SJSA1 (cell line): ENCODE data around the gene ASCL2. TPM values are rescaled to one million over a fixed set of nuclear protein-coding genes. Genes with fewer than 3 reads are reported as not detected.

Source experiments
- DNase-seq, 2 experiments: peaks; one replicate each; pipeline ENCODE4 v3.0.0-alpha.2; 2015 to 2020; ENCODE audit warnings: low spot score in 2 of 2, low read depth in 1 of 2
- H3K27ac ChIP-seq: fragments of 250-450 bp; sonication (Bioruptor Pico); 2 replicates; pipeline ENCODE4 v1.5.1; 2020; ENCODE audit warnings: mild to moderate bottlenecking, moderate library complexity
- H3K27me3 ChIP-seq: fragments of 250-450 bp; sonication (Bioruptor Pico); replicated peaks from 2 replicates; pipeline ENCODE4 v1.5.1; 2020; ENCODE audit warnings: mild to moderate bottlenecking, moderate library complexity
- H3K36me3 ChIP-seq: fragments of 250-450 bp; sonication (Bioruptor Pico); 2 replicates; pipeline ENCODE4 v1.5.1; 2020; ENCODE audit warnings: mild to moderate bottlenecking
- H3K4me1 ChIP-seq: fragments of 250-450 bp; sonication (Bioruptor Pico); replicated peaks from 2 replicates; pipeline ENCODE4 v1.6.1; 2021; ENCODE audit warnings: mild to moderate bottlenecking
- H3K4me3 ChIP-seq: fragments of 250-450 bp; sonication (Bioruptor Pico); 2 replicates; pipeline ENCODE4 v1.5.1; 2020; ENCODE audit warnings: mild to moderate bottlenecking
- H3K9me3 ChIP-seq: fragments of 250-450 bp; sonication (Bioruptor Pico); replicated peaks from 2 replicates; pipeline ENCODE4 v1.5.1; 2020; ENCODE audit warnings: mild to moderate bottlenecking
- total RNA-seq: library from RNA; depleted of rRNA; stranded (reverse); fragments of >200 nt; shearing (Covaris generic); gene quantifications from 2 replicates; pipeline ENCODE4 v1.2.3, GENCODE V29; 2014

Gene ASCL2
- total RNA-seq, 1 experiment from 2014 or later: not detected

DNA sequence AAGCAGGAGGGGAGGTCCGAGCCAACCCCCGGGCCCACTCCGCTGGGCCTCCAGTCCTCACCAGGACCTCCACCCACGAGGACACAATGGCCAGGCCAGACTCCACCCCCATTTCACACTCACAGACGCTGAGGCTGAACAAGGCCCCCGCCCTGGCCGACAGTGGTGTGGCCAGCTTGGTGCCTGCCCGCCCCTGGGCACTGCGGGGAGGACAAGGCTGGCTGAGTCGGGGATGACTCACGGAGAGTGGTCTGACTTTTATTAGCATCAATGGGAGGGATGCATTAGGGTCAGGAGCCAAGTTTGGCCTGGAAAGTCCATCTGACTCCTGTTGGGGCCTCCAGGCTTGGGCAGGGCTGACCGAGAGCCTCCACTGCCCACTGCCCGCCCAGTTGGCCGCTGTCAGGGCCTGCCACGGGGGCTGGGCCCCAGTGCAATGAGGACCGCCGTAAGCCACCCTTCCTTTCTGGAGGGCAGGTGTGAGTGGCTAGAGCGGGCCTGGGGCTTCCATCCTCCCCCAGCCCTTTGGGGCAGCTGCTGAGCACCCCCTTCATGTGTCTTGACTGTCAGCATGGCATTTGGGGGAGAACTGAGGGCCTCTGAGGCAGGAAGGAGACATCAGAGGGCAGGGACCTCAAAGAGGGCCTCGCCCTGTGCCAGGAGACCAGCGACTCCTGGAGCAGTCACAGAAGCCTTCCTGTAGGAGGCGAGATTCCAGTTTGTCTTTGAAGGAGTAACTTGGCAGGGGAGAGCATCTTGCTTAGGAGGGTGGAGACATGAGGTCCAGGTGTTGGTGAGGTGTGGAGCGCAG is 42.0 kb upstream of the ASCL2 start:
- no peaks in the 10 kb centered on the region for H3K9me3 ChIP-seq
- no peaks in the 10 kb centered on the region for H3K36me3 ChIP-seq
- H3K4me3 ChIP-seq: no peak overlapping the region
- no peaks in the 10 kb centered on the region for H3K27me3 ChIP-seq
- H3K27ac ChIP-seq: peak overlapping the region; percentile 28
- peak; percentile 86 to 94 for DNase-seq
- peaks cover 68% of the 10 kb centered on the region for H3K4me1 ChIP-seq

DNA sequence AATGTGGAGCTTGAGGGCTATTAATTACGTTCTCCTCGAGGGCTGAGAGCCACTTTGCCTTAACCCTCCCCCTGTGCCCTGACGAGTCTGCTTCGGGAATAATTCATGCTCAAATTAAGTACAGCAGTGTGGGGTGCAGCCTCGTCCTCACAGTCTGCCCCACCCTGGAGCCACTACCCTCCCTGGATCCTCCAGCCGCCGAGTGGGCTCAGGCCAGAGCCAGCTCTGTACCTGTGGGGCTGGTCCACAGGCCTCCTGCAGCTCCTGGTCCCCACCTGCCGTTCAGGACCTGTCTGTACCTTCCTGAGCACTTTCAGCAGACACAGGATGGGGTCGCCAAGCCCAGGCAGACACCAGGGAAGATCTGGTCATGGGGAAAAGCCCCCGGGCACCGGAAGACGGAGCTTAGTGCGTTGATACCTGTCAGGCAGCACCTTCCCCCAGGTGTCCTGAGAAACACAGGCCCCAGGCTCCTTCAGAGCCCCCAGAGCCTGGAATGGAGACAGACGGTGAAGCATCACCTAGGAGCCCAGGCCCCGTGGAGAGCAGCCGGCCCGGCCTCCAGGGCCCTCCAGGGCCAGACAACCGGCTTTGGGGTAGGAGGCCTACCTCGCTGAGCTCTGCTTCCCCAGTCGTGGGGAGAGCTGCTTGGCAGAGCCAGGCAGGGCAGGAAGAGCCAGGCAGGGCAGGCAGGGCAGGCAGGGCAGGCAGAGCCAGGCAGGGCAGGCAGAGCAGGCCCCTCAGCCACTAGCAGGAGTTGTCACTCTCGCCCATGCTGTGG is 41.2 kb upstream of the ASCL2 start:
- Histone ChIP-seq H3K27me3 (no peaks in the 10 kb centered on the region), H3K9me3 (no peaks in the 10 kb centered on the region), H3K4me1 (peaks cover 76% of the 10 kb centered on the region), H3K27ac (peak overlapping the region; percentile 12), H3K36me3 (no peaks in the 10 kb centered on the region), H3K4me3 (no peak overlapping the region)
- DNase-seq: no peak

DNA sequence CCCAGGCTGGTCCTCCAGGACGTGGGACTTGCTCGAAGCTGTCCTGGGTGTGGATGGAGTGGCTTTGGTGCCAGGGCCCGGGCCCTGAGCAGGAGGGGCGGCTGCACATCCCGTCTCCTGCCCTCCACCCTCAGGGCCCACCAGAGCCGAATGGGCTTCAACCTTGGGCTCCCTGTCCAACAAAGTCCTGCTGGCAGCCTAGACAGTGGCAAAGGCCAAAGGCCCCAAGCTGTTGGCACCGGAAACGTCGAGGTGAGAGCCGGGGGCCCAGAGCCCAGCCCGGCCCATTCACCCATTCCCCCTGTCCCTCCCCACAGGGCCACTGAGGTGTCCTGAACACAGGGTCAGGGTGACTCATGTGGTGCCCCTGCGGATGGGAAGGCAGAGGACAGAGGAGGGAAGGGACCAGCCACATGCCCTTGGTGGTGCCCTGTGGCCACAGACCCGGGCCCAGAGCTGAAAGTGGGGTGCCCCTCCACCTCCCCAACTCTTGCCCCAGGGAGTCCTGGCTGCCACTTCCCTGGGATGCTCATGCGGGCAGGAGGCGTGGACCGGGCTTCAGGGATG is 40.5 kb upstream of the ASCL2 start:
- Histone ChIP-seq H3K4me3 (no peak overlapping the region), H3K27ac (no peak overlapping the region), H3K27me3 (no peaks in the 10 kb centered on the region), H3K9me3 (no peaks in the 10 kb centered on the region), H3K36me3 (no peaks in the 10 kb centered on the region), H3K4me1 (peaks cover 82% of the 10 kb centered on the region)
- DNase-seq: no peak

DNA sequence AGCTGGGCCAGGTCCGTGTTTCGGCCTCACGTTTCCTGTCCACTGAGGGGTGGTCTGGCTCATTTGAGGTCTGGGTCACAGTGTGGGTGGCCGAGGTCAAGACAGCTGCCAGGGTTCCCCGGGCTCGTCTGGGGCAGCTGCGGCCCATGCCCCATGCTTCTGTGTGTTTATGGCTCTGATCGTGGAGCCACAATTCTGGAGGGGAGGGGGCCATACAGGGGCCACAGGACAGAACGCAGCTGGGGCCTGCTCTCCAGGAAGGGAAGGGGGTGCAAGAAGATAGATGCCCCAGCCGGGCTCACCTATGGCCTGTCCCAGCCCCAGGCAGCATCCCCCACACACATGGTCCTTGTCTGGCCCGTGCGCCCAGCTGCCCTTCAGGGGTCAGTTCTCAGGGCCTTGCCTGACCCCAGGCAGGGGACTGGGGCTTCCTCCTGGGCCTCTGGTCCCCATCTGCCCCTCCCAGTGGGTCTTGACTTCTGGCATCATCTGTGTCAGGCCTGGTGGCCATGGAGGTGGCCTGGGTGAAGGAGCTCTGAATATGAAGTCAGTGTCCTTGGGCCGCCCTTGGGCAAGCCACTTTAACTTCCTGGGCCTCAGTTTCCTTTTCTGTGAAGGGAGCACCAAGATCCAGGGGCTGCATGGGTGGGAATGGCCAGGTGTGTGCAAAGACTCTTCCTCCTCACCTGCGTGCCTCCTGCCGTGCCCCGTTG is 39.8 kb upstream of the ASCL2 start:
- no peaks in the 10 kb centered on the region for H3K36me3 ChIP-seq
- no peaks in the 10 kb centered on the region for H3K9me3 ChIP-seq
- no peak overlapping the region for H3K27ac ChIP-seq
- DNase-seq: no peak
- H3K4me1 ChIP-seq: peaks cover 82% of the 10 kb centered on the region
- no peak overlapping the region for H3K4me3 ChIP-seq
- no peaks in the 10 kb centered on the region for H3K27me3 ChIP-seq

DNA sequence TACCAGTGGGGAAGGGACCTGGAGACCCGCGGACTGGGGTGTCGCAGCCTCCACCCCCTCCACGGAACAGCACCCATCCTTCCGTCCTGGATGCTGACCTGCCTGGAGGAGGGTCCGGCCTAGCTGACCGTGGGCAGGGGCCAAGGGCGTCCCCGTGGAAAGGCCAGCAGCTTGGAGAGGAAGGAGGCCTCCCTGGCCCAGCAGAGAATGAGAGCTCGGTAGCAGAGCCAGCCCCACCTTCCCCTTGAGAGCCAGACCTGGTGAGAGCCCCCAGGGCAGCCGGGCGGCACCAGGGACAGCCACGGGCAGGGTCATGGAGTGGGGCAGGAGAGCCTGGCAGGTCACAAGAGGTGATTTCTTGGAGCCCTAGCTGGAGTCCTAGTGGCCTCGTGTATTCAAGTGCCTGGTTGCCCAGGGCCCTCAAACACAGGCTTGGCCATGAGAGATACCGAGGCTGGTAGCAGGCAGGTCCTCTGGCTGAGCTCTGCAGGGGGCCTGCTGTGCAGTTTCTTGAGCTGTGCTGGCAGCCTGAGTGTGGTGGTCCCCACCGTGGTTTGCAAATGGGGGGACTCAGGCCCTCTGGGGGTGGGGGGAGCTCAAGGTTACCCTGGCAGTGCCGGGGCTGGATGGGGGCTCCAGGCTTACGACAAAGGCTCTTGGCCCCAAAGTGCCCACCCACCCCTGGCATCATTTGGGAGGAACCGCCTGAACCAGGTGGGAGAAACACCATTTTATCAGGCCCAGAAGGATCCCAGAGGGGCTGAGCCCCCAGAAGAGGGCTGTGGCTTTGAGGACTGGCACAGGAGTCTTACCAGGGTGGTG is 39.1 kb upstream of the ASCL2 start:
- Histone ChIP-seq H3K9me3 (no peaks in the 10 kb centered on the region), H3K27ac (no peak overlapping the region), H3K4me1 (peaks cover 83% of the 10 kb centered on the region), H3K36me3 (no peaks in the 10 kb centered on the region), H3K27me3 (no peaks in the 10 kb centered on the region), H3K4me3 (no peak overlapping the region)
- no peak for DNase-seq

DNA sequence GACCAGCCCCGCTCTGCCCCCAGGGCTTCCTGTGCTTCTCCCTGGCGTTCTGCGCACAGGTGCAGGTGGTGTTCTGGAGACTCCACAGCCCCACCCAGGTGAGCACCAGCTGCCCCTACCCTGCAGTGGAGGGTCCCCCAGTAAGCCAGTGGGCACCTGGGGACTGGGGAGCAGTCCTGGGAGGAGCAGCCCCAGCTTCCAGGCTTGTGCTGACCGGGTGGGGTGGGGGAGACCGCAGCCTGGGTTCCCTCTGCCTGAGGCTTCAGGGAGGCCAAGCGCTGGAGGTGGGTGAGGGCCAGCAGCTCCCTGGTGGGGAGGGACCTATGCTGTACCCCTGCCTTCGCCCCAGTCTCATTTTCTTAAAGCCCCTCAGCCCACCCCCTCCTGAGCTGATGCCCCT is 38.3 kb upstream of the ASCL2 start:
- no peak for DNase-seq
- Histone ChIP-seq H3K27me3 (no peaks in the 10 kb centered on the region), H3K27ac (no peak overlapping the region), H3K4me1 (peaks cover 84% of the 10 kb centered on the region), H3K36me3 (no peaks in the 10 kb centered on the region), H3K9me3 (no peaks in the 10 kb centered on the region), H3K4me3 (no peak overlapping the region)

DNA sequence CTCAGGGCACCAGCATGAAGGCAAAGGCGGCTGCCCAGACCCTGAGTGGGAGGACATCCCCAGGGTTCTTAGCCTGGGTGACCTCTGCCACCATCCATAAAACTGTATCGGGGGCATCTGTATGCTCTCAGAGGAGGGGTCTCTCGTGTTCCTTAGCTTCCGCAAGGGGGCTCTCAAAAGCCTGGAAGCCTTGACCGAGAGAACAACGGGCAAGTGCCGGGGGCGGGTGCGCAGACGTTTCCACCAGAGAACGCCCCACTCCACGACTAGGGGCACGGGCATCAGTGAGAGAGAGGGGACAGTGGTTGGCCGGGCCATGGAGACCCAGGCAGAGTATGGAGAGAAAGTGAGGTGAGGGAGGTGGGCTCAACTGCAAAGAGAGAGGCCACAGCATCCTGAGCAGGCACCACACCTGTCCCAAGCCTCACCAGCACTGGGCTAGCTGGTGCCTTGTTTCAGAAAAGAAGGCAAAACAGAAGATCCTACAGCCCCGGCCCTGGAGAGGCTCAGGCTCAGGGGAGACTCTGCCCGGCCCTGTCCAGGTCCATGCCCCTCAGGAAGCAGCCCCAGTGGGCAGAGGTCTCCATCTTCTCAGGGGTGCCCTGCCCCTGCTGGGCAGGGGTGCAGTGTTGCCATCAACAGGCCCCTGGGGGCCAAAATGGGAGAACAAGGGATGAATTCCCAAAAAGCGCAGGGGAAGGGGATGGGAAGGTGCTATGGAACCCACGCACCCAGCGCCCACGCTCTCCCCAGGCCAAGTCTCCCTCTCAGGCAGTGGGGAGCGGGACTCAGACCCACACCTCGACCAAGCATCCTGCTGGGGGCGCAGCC is 37.3 kb upstream of the ASCL2 start:
- Histone ChIP-seq H3K36me3 (no peaks in the 10 kb centered on the region), H3K4me3 (no peak overlapping the region), H3K27me3 (no peaks in the 10 kb centered on the region), H3K27ac (peak overlapping the region; percentile 17; the same call in 1 of the 2 replicates), H3K4me1 (peaks cover 78% of the 10 kb centered on the region), H3K9me3 (no peaks in the 10 kb centered on the region)
- no peak for DNase-seq

DNA sequence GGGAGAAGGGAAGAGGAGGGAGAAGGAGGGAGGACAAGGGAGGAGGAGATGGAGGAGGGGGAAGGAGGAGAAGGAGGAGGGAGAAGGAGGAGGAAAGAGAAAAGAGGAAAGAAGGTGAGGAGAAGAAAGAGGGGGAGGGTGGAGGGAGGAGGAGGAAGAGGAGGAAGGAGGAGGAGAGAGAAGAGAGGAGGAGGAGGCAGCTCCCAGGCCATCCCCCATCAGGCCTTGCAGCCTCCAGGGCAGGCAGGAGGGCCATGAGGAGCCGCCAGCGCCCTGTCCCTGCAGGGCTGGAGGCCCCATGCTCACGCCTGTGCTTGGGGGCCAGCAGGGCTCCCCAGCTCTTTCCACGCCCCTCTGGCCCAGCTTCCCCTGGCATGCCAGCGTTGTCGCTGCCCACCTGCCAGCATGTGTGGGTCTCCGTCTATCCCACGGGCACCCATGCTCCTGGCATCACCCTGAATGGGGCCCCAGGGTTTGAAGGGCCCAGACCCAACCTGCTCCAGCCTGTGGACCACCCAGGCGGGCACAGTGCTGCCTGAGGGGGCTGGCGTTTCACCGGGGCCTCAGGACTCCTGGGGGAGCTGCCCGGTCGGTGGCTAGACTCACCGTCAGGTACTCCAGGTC is 36.6 kb upstream of the ASCL2 start:
- H3K4me3 ChIP-seq: no peak overlapping the region
- DNase-seq: peak; percentile 74
- H3K27ac ChIP-seq: peak overlapping the region; percentile 17; the same call in 1 of the 2 replicates
- H3K4me1 ChIP-seq: peaks cover 78% of the 10 kb centered on the region
- H3K9me3 ChIP-seq: no peaks in the 10 kb centered on the region
- H3K27me3 ChIP-seq: no peaks in the 10 kb centered on the region
- H3K36me3 ChIP-seq: no peaks in the 10 kb centered on the region

DNA sequence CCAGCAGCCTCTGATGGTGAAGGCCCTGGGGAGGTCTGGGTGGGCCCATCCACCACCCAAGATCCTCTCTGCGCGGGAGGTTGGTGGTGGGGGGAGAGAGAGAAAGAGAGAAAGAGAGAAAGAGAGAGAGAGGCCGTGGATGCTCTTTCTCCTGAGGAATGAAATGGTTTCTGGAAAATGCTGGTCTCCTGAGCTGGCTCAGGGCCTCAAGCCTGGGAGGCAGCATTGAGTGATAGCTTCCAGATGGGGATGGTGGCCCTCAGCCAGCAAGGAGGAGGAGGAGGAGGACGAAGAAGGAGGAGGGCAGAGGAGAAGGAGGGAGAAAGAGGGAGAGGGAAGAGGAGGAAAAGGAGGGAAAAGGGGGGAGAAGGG is 36.0 kb upstream of the ASCL2 start:
- no peak overlapping the region for H3K4me3 ChIP-seq

DNA sequence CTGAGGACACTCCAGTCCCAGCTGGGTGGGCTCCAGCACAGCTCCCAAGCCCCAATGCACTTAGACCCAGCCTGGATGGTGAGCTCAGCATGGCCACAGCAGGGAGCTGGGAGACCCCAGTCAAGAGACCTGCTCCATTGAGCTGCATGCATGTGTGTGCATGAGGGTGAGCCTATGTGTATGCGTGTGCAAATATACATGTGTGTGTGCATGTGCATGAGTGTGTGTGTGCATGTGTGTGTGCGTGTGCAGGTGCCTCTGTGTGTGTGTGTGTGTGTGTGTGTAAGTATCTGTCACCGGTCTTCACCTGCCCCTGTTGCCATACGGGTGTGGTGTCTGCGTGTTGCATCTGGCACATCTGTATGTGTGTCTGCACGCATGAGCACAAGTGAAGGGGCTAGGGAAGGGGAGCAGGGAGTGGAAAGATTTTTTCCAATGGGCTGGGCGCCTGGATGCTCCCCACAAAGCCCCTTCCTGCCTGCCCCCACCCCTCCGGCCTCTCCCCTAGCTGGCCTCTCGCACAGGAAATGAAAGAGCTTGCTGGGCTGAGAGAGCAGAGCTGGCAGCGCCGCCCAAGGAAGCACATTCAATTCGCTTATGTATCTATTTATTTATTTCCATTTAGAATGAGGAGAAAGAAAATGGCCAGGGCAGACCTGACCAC is 35.5 kb upstream of the ASCL2 start:
- DNase-seq: no peak
- Histone ChIP-seq H3K27me3 (no peaks in the 10 kb centered on the region), H3K4me1 (peaks cover 73% of the 10 kb centered on the region), H3K36me3 (no peaks in the 10 kb centered on the region), H3K9me3 (no peaks in the 10 kb centered on the region), H3K27ac (peak overlapping the region; percentile 51), H3K4me3 (no peak overlapping the region)

More for the DNA sequence above, 36.0 kb upstream of the ASCL2 start:
- Histone ChIP-seq H3K4me1 (peaks cover 78% of the 10 kb centered on the region), H3K9me3 (no peaks in the 10 kb centered on the region), H3K27ac (peak overlapping the region; percentile 51), H3K36me3 (no peaks in the 10 kb centered on the region), H3K27me3 (no peaks in the 10 kb centered on the region)
- peak; percentile 93 to 97 for DNase-seq

DNA sequence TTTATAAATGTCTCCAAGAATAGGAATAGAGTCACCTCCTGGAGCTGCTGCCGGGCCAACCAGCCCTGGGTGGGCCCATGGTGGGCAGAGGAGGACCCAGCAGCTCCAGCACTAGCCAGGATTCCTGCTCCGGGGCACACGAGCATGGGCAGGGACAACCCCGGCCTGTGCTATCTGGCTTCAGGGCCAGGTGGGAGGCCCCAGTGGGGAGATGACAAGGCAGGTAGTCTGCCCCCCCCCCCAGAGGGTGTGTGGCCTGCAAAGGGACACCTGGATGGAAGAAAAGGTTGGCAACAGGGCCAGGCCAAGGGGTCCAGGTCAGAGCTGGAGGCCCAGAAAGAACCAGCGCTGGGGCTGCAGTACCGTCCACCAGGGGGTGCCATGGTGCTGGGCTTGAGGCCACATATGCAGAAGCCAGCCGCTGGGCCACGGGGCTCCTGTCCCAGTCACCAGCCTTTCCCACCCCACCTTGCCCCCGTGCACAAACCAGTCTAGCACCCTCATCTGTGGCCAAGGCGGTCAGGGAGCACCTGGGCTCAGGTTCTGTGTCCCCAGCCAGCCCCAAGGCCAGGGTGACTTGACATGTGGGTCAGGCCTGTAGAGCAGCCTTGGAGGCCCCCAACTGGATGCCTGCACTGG is 34.9 kb upstream of the ASCL2 start:
- H3K27me3 ChIP-seq: no peaks in the 10 kb centered on the region
- no peak overlapping the region; the same call in 1 of the 2 replicates for H3K27ac ChIP-seq
- peak; percentile 84 to 93 for DNase-seq
- H3K4me1 ChIP-seq: peaks cover 67% of the 10 kb centered on the region
- H3K36me3 ChIP-seq: no peaks in the 10 kb centered on the region
- H3K4me3 ChIP-seq: no peak overlapping the region
- H3K9me3 ChIP-seq: no peaks in the 10 kb centered on the region
